NCI-H1092 treated with DMSO at 0.1 percent for 48 hours (cell line): Measurements from ENCODE around the gene PICALM.
"Not testable (repeated sequence)": the region's sequence is repeated elsewhere in the genome, so short reads cannot be mapped to it uniquely, and the experiment has no call there.

ENCODE experiments used
- DNase-seq: peaks from one replicate; lab custom pipeline; 2025; lab: John Stamatoyannopoulos, UW

The PICALM gene

DNA sequence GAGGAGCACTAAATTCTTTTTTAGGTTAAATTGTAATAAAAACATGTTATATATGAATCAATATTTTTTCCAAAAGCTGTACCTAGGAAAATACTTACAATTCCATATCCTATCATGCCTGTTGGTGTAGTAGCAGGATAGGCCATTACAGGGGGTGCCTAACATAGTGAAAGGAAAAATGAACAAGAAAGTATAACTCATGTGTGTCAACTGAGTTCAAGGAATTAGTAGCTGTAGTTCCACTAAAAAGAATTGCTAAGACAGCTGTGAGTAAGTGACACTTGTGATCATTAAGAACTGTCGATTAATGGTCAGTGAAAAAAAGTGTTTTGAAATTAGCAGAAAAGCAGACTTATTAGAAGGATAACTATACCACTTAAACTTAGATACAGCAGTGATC is 92.4 kb downstream of the PICALM start:
- no peak for DNase-seq

DNA sequence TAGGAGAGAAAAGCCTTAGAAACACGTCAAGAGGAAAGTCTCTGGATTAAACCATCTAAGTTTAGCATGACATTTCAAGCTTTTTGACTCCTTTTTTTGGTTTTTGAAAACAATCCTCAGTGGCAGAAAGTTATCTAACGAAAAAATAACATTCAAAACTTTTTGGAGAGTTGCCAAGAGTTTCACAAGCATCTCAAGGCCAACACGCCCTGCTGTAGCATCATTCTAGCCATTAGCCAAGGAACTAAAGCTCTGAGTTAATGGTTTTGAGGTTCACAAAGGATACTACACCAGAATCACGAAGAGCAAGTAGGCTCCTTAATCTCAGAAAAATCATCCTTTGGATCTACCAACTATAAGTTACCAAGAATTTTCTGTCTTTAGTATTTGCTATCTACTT is 94.8 kb downstream of the PICALM start:
- DNase-seq: no peak

DNA sequence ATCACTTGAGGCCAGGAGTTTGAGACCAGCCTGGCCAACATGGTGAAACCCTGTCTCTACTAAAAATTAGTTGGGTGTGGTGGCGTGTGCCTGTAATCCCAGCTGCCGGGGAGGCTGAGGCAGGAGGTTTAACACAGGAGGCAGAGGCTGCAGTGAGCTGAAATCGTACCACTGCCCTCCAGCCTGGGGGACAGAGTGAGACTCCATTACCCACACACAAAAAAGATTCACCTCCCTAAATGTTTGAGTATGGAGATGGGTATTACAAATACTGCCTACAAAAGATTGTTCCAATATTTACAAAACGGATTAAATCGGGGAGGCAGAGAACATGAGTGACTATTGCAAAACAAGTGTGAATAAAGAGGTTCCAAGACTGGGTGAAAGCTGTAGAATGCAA is 98.3 kb downstream of the PICALM start:
- no peak for DNase-seq

DNA sequence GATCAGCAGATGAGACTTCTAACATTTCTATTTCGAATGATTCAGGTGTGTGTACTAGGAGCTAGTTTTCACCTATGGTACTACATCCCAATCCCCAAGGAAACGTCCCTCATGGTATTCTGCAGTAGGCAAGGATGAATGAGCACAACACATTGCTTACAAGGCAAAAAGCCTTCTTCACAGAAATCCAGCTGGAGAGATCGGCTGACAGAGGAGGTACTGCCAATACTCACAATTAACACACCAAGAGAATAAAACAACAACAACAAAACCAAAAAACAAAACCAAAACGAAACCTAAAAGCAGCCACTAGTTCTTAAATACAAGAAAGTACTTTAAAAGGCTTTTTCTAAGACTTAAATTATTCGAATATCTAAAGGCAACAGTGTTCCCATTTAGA is 101.4 kb downstream of the PICALM start:
- no peak for DNase-seq

DNA sequence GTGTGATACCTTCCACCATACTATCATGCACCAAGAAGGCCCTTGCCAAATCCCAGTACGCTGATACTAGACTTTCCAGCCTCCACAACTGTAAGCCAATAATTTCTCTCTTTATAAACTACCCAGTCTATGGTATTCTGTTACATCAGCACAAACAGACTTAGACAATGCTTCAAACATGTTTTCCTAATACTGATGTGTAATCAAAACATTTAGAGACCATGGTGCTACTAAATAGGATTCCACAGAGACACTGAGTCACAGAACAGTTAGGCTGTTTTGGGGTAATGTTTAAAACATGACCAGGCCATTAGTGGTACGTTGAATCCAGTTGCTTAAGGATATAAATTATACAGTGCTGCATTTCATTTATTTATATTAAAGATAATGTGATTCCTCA is 103.7 kb downstream of the PICALM start:
- DNase-seq: no peak

DNA sequence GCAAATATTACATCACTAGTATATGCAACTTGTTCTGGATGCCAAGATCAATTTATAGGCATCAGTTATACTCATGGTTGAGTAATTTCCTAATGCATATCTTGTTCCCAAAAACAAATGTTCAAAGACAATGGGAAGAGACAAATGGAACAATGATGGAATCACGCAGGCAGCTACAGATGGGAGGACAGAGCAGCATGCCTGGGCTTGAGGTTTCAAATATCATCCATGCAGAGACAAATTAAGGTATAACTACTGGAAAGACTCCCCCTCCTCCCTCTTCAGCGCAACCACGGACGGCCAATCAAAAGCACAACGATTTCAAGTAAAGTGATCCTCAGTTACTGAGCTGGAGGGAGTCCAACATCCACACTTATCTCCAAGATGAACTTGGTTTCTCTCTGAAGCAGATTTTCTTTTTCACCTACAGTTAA is 106.9 kb downstream of the PICALM start:
- no peak for DNase-seq

DNA sequence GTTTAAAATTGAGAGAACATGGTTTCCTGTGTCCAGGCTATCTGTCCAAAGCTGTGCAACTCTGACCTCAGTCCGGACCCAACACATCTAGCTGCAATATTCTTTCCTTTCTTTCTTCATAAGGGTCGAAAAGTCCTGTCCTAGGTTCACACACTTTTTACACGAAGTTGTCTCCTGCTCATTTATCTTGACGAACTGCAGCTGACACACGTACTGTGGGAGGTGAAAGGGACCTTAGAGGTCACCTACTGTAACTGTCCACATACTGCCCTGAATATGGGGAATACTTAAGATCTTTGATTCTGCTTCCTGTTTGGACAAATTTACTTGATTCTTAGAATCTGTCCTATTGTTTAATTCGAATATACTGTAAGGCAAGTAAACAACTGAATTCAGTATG is 107.8 kb downstream of the PICALM start:
- no peak for DNase-seq

DNA sequence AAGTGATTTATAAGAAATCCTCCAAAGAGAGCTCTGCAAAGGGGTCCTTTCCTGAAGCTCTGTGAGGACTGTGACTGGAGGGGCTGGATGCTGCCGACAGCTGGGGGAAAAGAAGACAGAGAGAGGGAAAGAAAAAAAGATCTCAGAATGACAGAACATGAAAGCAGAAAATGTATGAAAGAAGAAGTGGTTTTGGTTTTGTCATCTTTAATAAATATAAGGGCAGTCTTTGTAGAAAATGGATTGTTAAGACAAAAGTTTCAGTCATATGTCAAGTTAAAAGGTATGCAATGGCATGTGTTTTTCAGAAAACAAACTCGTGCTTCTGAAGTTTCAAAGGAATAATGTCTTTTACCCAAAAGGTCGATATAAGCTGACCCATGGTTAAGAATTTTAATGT is 108.2 kb downstream of the PICALM start:
- DNase-seq: no peak

DNA sequence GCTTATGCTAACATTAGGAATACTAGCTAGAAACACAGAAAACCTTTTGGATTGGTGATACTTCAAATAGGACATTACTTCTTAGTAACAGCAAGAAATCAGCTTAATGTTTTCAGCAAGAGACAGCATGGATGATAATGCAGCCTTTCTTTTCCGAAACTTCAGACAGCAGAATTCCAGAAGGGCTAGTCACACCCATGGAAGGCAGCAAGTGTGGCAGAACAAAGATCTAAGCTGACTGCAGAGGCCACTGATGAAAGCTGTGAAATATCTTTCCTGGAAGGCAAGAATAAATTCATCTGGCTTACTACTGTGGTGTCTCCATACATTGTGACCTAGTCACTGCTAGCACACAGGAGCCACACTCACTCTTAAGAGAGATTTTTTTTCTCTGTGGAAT is 113.4 kb downstream of the PICALM start:
- DNase-seq: no peak

DNA sequence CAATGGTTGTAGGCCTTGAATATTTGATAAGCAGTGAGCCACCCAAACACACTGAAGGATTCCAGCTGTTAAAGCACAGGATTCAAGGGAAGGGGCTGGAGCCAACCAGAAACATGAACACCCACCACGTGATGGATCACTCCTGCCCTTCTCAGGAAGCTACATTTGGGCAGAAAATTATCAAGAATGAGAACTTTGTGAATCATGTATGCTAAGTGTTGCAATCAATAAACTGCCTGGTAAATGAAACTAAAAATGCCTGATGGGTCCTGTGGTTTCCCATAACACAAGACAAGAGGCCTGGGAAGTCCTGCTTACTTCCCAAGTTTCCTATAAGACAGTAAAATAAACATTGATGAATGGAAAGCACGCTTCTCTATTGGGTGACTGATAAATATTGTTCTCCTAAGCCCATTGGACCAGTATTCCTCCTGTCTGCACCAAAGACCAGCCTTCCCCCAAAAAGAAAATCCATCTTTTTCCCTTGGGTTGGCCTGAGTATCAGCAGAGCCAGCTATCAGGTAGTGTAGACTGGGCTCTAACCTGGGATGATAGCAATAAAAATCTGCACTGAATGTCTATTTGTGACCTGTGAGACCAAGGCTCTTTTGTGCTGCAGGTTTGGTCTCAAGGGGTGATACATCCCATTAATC is 115.3 kb downstream of the PICALM start:
- DNase-seq: no peak

DNA sequence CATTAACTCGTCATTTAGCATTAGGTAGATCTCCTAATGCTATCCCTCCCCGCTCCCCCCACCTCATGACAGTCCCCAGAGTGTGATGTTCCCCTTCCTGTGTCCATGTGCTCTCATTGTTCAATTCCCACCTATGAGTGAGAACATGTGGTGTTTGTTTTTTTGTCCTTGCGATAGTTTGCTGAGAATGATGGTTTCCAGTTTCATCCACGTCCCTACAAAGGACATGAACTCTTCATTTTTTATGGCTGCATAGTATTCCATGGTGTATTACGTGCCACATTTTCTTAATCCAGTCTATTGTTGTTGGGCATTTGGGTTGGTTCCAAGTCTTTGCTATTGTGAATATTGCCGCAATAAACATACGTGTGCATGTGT is 116.8 kb downstream of the PICALM start:
- DNase-seq: not testable (repeated sequence)

DNA sequence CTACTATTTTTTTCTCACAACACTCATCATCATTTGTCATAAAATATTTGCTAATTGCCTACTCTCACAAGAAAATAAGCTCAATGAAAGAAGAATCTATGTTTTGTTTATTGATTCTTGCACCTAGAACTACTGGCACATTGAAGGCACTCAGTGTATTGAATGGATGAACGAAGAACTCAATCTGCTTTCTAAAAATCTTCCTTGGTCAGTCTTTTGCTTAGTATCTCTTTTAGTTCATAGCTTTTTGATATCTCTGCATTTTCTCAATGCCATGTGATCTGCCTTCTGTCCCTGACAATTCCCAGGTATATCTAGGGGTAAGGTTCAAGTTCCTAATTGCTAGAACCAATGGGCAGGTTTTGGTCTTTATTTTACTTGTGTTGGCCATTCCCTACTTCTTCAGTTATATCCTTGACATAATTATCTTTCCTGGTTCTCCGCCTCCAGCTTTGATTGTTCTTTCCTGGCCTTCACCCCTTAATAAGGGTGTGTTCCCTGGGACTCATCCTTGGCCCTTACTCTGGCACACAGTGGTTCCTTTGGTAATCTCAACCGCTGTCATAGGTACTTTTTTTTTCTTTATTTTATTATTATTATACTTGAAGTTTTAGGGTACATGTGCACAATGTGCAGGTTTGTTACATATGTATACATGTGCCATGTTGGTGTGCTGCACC is 117.3 kb downstream of the PICALM start:
- DNase-seq: no peak

DNA sequence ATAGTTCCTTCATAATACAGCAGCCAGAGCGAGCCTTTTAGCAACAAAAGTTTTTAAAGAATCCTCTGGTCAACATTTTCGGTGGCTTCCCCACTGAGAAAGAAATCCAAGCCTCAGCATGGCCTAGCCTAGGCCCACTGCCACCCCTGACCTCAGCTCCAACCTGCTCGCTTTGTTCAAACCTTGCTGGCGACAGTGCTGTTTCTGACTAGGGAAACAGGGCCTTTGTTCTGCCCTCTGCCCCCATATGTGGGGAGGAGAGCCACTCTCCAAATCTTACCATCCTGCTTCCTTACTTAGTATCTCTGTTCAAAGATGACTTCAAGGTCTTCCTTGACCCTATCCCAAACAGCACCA is 117.9 kb downstream of the PICALM start:
- DNase-seq: no peak

DNA sequence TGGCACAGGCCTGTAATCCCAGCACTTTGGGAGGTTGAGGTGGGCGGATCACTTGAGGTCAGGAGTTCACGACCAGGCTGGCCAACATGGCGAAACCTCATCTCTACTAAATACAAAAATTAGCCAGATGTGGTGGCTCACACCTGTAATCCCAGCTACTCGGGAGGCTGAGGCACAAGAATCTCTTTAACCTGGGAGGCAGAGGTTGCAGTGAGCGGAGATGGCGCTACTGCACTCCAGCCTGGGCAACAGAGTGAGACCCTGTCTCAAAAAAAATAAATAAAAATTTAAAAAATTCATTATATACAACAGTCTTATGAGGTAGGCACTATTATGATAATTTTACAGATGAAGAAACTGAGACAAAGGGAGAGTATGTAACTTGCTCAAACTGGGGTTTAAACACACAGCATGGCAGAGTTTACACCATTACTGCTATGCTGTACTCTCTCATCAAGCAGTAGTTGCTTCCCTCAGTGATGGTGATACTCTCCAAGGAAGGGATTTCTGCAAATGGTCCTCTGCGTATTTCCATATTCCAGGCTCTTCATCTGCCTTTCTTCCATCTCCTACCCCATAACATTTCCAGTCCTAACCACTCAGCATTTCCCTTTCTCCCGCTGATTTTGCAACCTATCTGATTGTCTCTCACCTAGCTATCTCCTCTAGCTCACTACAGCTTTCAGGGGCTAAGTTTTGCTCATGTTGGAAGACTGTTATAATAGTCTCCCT is 118.4 kb downstream of the PICALM start:
- no peak for DNase-seq

DNA sequence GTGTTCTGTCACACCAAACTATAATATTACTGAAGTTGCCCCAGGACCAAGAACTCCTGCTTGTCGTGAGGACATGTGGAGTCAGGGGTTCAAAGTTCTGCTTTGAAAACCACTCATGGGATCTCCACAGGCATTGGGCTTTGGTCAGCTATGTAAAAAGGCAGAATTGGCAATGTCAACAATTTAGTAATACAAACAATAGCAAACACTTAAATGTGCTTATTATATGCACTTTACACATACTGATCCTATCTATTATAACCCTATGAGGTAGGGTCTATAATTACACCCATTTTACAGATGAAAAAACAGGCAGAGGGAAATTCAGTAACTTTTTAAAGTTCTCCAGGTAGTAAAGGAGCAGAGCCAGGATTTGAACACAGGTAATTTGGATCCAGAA is 119.1 kb downstream of the PICALM start:
- DNase-seq: no peak

DNA sequence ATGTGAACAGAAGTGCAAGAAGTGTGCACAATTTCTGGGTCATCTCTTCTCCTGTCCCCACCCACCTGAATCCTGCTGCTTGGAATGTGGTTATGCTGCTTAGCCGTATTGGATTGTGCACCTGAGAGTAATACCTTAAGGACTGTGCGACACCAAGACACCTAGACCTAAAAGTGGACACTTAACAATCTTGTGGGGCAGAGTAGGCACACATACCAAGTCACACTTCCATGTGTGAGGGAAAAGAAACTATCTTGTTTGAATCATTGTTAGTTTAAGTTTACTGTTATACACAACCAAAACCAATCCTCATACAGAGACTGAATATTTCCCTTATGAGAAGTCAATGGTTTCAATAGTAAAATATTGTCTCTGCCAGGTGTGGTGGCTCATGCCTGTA is 120.0 kb downstream of the PICALM start:
- DNase-seq: no peak

DNA sequence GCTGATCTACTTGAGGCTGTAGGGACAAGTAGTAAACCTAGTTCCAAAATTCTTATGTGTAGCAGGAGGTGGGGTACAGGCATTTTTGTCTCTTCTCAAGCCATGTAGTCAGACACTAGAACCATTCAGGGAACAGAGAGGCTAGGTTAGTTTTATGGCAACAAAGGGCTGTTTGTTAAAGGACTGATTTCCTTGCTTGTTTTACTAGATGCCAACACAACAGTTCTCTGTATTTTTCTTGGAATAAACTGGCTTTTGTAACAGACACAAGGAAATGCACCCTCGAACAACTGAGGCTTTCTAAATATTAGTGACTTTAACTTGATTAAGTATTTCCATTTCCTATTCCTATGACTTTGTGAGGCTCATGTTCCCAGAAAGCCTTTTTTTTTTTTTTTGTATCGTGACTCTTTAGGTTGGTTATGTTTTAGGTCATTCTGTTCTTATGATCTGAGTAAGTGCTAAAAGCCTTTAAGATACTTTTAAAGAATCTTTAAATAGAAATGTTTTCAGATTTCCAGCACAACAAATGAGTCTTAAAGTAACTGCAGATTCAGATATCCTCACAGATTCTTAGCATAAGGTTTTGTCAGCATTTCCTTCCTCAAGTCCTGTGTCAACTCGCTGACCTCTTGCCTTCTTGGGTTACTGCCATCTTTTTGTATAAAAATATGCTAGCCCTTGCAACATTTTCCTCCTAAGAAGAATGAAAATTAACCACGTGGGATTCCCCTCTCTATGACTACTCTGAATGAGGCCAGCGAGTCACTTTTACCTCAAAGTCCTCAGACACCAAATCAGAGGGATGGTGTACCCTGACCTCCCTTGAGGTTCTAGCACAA is 121.2 kb downstream of the PICALM start:
- no peak for DNase-seq

DNA sequence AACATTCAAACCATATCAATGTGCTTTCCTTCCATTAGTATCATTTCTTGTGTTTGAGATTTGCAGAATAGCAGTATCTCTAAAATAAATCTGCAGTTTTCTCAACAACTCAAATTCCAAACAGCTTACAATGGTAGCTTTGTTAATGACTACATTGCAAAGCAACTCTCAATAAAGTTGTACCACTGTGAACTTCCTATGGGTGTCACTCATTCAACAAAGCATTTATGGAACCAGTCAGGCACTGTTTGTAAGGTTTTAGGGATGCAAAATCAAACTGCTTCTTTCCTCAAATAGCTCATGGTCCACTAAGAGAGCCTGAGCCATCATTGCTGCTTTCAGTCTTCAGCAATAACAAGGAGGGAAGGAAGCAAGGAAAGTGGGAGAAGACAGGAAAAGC is 122.7 kb downstream of the PICALM start:
- DNase-seq: no peak

DNA sequence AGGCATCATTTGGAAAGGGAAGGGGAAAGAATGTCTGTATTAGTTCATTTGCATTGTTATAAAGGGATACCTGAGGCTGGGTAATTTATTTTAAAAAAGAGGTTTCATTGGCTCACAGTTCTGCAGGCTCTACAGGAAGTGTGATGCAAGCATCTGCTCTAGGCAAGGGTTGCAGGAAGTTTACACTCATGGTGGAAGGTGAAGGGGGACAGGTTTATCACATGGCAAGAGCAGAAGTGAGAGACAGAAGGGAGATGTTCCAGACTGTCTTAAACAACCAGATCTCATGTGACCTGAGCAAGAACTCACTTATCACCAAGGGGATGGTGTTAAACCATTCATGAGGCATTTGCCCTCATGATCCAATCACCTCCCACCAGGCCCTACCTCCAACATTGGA is 123.1 kb downstream of the PICALM start:
- DNase-seq: no peak

DNA sequence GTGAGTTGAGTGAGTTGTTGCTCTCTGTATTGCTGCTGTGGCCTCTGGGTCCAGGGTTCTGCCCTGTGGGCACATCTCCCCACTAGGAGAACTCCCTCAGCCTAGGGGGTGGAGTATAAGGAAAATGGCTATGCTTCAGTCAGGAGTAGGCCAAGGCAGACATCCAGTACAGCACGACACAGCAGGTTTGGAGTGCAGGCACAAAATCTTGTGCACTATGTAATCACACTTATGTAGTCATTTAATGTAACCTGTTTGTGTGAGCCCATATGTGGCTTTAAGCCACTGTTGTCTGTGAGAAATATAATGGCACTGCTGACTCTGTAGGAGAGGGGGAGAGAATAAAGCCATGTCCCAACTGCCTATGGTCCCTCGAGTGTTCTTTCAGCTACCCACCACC is 123.6 kb downstream of the PICALM start:
- DNase-seq: no peak

DNA sequence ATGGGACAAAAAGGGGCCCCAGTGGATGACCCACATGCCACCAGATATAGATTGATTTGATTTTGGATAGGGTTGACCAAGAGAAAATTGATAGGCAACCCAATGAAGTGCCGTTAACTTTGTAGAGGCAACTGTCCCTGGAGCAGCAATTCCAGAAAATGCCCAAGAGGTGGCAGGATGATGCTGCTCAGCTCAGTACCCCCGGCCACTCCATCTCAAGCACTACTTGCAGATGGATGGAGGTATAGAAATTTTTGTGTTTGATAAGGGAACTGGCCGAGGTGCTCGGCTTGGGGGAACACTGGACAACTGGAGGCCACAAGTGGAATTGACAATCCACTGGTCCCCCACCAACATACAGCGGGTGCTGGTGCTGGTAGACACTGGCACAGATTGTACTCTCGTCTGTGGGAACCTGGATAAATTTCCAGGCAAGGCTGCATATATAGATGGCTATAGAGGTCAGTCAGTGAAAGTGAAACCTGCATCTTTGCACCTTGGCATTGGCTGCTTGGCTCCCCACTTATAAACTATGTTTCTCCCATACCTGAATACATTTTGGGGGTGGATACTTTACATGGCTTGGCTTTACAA is 127.4 kb downstream of the PICALM start:
- peak; percentile 12 for DNase-seq
